HG02938 (cell line): ENCODE measurements around the gene TAMM41.
"Not testable (repeated sequence)": the region's sequence is repeated elsewhere in the genome, so short reads cannot be mapped to it uniquely, and the experiment has no call there.

Source experiments
- ATAC-seq: cut with Tn5 transposase; IDR thresholded peaks from one replicate; pipeline ENCODE4 v1.9.1; 2021; ENCODE audit warnings: mild to moderate bottlenecking, moderate library complexity; ENCODE audit not compliant: unreplicated experiment

The TAMM41 gene

DNA sequence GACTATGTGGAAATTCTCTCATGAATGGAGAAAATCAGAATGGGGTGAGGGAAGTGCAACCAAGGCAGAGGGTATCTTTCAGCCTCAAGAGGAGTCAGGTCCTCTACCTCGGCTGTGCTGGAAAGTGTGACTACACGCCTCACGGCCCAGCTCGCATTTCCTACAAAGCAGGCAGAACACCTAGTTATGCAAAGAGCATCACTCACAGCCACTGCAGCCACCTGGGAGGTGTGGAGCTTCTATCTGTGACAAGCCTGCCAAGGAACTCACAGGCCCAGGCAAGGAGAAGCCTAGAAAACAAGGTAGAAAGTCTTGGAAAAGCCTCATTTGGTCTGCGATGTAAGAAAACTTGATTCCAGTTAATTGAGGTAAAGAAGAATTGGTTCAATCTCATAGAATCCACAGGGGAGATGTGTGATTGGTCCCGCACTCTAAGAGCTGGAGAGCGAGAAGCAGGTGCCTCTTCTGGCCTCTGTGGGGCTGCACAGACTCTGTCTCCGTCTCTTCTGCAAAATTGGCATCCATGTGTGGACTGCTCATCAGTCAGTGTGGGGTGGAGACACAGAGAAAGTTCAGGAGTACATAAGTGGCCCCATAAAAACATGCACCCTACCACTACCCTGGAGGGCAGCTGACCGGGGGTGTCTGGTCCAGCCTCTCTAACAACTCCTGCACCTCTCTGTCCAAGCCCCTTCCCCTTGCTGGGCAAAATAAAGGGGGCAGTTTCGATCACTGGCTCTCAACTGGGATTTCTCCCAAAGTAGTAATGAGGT lies 76.8 kb downstream of the TAMM41 start:
- ATAC-seq = no peak

DNA sequence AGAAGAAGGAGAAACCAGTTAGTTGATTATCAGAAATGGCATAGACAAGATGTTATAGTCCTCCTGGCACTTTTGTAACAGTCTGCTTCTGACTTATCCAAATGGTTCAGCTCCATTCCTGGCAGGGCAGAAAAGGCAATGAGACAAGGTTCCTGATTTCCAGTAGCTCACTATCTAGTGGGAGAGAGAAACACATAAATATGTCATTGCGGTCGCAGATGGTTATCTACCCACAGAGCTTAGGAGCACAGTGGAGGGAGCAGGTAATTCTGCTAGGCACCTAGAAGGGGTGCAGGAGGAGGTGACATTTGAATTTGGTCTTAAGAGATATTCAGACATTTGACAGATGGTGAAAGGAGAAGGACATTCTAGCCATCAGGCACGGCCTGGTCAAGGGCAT lies 78.1 kb downstream of the TAMM41 start:
- no peak for ATAC-seq

DNA sequence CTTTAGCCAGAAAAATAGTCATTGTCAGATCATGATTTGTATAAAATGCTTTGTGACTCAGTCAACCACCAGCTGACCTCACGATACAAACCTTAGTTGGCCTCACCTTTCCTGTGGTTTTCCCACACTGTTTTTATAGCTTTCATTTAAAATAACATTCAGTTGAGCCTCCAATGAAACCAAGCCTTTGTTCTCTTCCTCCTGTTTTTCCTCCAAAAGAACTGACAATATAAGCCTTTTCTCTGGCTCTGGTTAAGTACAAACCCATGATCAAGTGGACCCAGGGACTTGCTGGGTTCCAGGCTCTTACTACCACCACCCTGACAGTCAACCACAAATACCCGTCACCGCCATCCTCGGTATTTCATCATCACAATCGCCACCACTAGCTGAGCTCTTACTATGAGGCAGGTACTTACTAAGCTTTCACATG lies 81.7 kb downstream of the TAMM41 start:
- ATAC-seq = no peak

- no peak for ATAC-seq
Measured at GRCh38 chr3:11759996-11760395, 86.7 kb downstream of the TAMM41 start.

DNA sequence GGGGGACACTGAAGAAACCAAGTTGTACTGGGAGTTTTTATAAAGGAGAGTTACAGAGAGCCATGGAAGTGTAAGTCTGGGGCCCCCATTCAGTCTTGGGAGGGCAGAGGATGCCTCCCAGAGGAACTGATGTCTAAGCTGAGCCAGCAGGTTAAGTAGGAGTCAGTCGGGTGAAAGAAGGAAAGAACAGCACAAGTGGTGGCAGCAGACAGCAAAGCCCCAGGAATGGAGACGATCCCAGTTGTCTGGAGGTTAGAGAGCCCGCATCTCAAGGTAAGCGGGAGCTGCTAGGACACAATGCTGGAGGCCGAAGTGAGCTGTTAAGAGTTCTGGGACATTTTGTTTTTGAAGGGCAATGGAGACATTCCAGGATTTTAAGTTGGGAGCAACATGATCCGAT lies 88.8 kb downstream of the TAMM41 start:
- ATAC-seq = no peak

GRCh38 chr3:11757441-11757875 lies 89.2 kb downstream of the TAMM41 start:
- no peak for ATAC-seq

GRCh38 chr3:11755276-11755675 lies 91.4 kb downstream of the TAMM41 start:
- ATAC-seq = no peak

GRCh38 chr3:11752254-11752653 lies 94.4 kb downstream of the TAMM41 start:
- ATAC-seq = not testable (repeated sequence)

GRCh38 chr3:11748306-11748705 lies 98.4 kb downstream of the TAMM41 start:
- ATAC-seq = not testable (repeated sequence)
